ENCODE measurements around the gene NOXA1.
"Not testable (repeated sequence)": the region's sequence is repeated elsewhere in the genome, so short reads cannot be mapped to it uniquely, and the experiment has no call there.

Gene NOXA1, protein sequence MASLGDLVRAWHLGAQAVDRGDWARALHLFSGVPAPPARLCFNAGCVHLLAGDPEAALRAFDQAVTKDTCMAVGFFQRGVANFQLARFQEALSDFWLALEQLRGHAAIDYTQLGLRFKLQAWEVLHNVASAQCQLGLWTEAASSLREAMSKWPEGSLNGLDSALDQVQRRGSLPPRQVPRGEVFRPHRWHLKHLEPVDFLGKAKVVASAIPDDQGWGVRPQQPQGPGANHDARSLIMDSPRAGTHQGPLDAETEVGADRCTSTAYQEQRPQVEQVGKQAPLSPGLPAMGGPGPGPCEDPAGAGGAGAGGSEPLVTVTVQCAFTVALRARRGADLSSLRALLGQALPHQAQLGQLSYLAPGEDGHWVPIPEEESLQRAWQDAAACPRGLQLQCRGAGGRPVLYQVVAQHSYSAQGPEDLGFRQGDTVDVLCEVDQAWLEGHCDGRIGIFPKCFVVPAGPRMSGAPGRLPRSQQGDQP

DNA sequence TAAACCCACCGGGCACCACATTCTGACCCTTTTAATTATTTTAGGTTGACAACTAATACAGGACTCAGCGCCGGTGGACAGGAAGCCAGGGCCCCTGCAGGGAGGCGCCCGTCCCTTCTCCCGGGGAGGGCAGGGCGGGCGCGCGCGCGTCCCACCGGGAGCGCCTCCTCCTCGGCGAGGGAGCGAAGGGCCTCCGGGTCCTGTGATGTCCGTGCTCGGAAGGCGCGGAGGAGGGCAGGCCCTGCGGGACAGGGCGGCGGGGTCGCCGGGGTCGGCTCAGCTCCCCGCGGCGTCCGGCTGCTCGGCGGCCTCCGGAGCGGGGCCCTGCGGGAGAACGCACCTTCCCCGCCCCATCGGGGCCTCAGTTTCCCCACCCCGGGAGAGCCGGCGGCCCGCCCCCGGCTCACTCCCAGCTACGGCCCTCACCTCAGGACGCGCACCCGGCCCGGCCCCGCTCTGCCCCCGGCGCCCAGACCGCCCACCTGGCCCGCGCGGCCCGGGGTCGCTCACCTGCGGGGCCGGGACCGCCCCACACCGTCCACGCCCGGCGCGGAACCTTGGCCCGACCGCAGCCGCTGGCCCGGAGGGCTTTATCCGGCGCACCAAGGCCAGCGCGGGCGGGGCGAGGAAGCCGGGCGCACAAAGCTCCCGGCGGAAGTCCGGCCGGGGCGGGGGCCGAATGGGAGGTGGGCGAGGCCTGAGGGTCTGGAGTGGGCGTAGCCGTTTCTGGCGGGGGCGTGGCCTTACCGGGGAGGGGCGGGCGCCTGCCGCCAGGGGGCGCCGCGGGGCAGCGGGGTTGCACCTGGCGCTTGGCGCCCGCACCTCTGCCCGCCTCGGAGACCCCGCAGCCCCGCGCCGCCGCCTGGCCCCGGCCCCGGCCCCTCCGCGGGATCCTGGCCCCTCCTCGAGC is at the start of gene NOXA1, which contains the start of gene EXD3:
Gene NOXA1 (plus strand): TSS at position 790 of the 910 bp plus-strand sequence. CDS start 137 bp downstream, outside the sequence.
Gene EXD3 (minus strand): TSS at position 559 of the 910 bp plus-strand sequence. CDS start 27,805 bp downstream, outside the sequence.
- DNase-seq (ENCODE audit: low read depth): no peak
- TF ChIP-seq, protein P1, sequence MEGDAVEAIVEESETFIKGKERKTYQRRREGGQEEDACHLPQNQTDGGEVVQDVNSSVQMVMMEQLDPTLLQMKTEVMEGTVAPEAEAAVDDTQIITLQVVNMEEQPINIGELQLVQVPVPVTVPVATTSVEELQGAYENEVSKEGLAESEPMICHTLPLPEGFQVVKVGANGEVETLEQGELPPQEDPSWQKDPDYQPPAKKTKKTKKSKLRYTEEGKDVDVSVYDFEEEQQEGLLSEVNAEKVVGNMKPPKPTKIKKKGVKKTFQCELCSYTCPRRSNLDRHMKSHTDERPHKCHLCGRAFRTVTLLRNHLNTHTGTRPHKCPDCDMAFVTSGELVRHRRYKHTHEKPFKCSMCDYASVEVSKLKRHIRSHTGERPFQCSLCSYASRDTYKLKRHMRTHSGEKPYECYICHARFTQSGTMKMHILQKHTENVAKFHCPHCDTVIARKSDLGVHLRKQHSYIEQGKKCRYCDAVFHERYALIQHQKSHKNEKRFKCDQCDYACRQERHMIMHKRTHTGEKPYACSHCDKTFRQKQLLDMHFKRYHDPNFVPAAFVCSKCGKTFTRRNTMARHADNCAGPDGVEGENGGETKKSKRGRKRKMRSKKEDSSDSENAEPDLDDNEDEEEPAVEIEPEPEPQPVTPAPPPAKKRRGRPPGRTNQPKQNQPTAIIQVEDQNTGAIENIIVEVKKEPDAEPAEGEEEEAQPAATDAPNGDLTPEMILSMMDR (IDR thresholded peaks at IDR 0.05; ENCODE audit: low read depth, low read length, missing control alignments): peak; percentile 73
- H3K4me3 ChIP-seq (ENCODE audit: low read depth, low read length): peak within 1 kb of the TSS; percentile 84

DNA sequence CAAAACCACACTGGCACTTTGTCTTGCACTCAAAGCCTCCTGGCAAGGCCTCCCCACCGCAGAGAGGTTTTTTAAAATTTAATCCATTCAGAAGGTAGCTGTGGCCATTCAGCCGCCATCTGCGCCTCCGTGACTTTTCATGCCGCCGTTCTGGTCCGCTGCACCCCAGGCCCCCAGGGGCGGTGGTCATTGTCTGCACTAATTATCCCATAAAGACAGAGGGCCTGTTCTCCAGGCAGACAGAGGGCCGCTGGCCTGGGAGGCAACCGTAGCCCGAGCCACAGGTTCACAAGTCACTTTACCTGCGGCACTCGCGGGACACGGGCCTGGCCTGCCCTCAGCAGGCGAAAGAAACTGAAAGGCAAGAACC is 49.6 kb upstream of the NOXA1 start:
- no peak overlapping the region for H3K4me3 ChIP-seq (ENCODE audit: low read depth, low read length)
- DNase-seq (ENCODE audit: low read depth): no peak
- TF ChIP-seq, protein P1 (IDR thresholded peaks at IDR 0.05; ENCODE audit: low read depth, low read length, missing control alignments): no peak

DNA sequence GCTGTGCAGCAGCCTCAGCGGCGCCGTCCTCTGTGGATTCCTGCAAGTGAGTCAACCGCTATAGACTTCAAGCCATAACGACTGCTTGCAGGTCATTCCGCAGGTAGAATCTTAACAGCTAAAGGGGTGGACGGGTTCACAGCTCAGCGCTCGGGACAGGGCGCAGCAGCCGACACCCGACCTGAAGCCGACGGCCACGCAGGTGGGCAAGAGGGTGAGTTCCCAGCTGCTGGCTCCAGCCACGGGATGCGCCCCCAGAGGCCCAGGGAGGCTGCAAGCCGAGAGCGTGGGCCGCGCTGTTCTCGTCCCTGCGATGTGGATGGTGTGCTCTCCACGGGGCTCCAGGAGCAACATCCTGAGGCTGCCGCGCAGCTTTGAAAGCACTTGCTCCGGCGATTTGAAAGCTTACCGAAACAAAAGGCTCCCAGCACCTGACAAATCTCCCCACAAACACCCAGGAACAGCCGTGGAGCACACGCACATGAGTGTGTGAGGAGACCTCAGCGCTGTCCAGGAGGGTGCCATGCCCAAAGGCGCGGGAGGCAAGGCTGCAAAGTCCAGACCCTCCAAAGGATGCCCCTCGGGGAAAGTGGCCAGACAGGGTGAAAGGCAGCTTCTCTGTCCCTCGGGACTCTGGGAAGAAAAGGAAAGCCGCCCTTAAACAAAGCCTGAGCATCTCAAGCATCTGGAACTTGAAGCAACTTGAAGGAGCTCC is 48.9 kb upstream of the NOXA1 start:
- TF ChIP-seq, protein P1 (IDR thresholded peaks at IDR 0.05; ENCODE audit: low read depth, low read length, missing control alignments): no peak
- no peak for DNase-seq (ENCODE audit: low read depth)
- no peak overlapping the region for H3K4me3 ChIP-seq (ENCODE audit: low read depth, low read length)

DNA sequence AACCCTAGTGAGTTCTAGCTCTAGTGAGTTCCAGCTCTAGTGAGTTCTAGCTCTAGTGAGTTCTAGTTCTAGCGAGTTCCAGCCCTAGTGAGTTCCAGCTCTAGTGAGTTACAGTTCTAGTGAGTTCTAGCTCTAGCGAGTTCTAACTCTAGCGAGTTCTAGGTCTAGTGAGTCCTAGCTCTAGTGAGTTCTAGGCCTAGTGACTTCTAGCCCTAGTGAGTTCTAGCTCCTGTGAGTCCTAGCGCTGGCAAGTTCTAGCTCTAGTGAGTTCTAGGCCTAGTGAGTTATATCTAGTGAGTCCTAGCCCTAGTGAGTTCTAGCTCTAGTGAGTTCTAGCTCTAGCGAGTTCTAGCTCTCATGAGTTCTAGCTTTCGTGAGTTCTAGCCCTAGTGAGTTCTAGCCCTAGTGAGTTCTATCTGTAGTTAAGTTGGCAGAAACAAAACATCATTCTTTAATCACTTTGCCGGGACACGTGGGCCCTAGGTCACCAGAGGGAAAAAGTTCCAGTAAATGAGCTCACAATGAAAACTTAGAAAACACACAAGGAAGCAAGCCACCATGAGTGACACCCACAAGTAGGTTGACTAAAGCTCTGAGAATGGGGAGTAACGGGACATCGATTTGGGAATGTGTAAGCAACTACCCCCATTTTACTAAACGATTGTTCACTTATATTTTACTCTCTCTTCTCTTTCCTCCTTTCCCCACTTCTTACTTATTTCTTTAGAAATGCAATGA is 47.7 kb upstream of the NOXA1 start:
- no peak overlapping the region for H3K4me3 ChIP-seq (ENCODE audit: low read depth, low read length)
- TF ChIP-seq, protein P1 (IDR thresholded peaks at IDR 0.05; ENCODE audit: low read depth, low read length, missing control alignments): no peak
- DNase-seq (ENCODE audit: low read depth): no peak

DNA sequence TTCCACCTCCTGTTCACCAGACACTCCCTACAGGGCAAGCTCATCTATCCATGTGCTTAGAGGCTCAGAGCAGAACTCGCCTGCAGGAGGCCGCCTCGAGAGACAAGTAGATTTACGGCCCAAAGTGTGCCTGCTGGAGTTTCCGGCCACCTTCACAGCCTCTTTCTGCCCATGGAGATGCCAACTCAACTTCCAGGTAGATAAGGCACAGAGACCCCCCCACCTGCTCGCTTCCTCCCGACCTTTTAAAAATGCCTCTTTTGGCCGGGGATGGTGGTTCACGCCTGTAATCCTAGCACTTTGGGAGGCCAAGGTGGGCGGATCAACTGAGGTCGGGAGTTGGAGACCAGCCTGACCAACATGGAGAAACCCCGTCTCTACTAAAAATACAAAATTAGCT is 46.8 kb upstream of the NOXA1 start:
- no peak for DNase-seq (ENCODE audit: low read depth)
- H3K4me3 ChIP-seq (ENCODE audit: low read depth, low read length): no peak overlapping the region
- TF ChIP-seq, protein P1 (IDR thresholded peaks at IDR 0.05; ENCODE audit: low read depth, low read length, missing control alignments): no peak

DNA sequence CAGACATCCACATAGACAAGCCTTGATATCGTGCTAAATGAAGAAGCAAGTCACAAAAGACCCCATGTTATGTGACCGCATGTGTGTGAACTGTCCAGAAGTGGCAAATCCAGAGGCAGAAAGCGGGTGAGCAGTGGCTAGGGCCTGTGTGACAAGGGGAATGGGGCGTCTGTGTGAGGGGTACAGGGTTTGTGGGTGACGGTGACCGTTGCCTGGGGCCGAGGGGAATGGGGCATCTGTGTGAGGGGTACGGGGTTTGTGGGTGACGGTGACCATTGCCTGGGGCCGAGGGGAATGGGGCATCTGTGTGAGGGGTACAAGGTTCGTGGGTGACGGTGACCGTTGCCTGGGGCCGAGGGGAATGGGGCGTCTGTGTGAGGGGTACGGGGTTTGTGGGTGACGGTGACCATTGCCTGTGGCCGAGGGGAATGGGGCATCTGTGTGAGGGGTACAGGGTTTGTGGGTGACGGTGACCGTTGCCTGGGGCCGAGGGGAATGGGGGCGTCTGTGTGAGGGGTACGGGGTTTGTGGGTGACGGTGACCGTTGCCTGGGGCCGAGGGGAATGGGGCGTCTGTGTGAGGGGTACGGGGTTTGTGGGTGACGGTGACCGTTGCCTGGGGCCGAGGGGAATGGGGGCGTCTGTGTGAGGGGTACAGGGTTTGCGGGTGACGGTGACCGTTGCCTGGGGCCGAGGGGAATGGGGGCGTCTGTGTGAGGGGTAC is 44.3 kb upstream of the NOXA1 start:
- not testable (repeated sequence) for DNase-seq (ENCODE audit: low read depth); H3K4me3 ChIP-seq (ENCODE audit: low read depth, low read length)
